B cell (primary cell): ENCODE results near the gene CUBN.

Source experiments
- CTCF ChIP-seq: fragments of 200-600 bp; IDR thresholded peaks from one replicate; pipeline ENCODE4 v1.8.0; 2022; ENCODE audit warnings: antibody characterized with exemption, mild to moderate bottlenecking
- EZH2 ChIP-seq: IDR thresholded peaks from 2 replicates; pipeline ENCODE4 v1.6.1; 2012; ENCODE audit warnings: borderline replicate concordance, low read depth, mild to moderate bottlenecking, moderate library complexity, low read length; ENCODE audit not compliant: insufficient read depth, poor library complexity, severe bottlenecking

GRCh38 chr10:16843252-16843870, 286.2 kb downstream of the CUBN start:
- peak; percentile 87 for TF ChIP-seq CTCF
- no peak for TF ChIP-seq EZH2
